HCT116 (cell line): ENCODE data around the gene CTIF. TPM values are rescaled to one million over a fixed set of nuclear protein-coding genes. Genes with fewer than 3 reads are reported as not detected.

ENCODE experiments used
- ATAC-seq: fragments of 200-7000 bp; cut with Tn5 transposase; 2 replicates; pipeline ENCODE4 v1.9.1; 2020; ENCODE audit warnings: mild to moderate bottlenecking, moderate library complexity
- BruUV-seq: library from RNA; stranded (reverse); fragments of 400-500 nt; replicated peaks from 2 replicates; lab custom pipeline; 2021; lab: Mats Ljungman, UMichigan
- CTCF ChIA-PET: fragments of 300-600 bp; sonication (Branson Sonifier 250); formaldehyde crosslinking; loops from one replicate; lab custom pipeline; 2021; ENCODE audit warnings: antibody characterized with exemption; lab: Charles Lee
- POLR2A ChIA-PET: fragments of 300-600, 350-600 bp; sonication (Branson Sonifier 250); formaldehyde crosslinking; loops from one replicate; lab custom pipeline; 2021; ENCODE audit warnings: antibody characterized with exemption; lab: Charles Lee
- RAD21 ChIA-PET, 2 experiments: fragments of 300-600 bp; sonication (Branson Sonifier 250); formaldehyde crosslinking; loops; one replicate each; lab custom pipeline; 2023; ENCODE audit warnings: low total read pairs in 2 of 2; ENCODE audit not compliant: uncharacterized antibody in 2 of 2, unreplicated experiment in 2 of 2, low non-redundant PET in 1 of 2; lab: Charles Lee
- DNase-seq: peaks from one replicate; pipeline ENCODE4 v3.0.0-alpha.2; 2010; ENCODE audit warnings: low read depth, low spot score
- H2AFZ ChIP-seq: fragments of 200-600 bp; shearing (Covaris generic), sonication (generic); 2 replicates; pipeline ENCODE4 v1.6.1; 2017; ENCODE audit warnings: low read depth, mixed run types, mixed read lengths, antibody characterized with exemption, low read length; ENCODE audit not compliant: poor library complexity, severe bottlenecking
- H3K27ac ChIP-seq: 2 replicates; pipeline ENCODE4 v1.5.1; 2012; ENCODE audit warnings: low read depth, low read length
- H3K27me3 ChIP-seq: fragments of 200-600 bp; sonication (generic); 2 replicates; pipeline ENCODE4 v1.6.1; 2016; ENCODE audit warnings: mixed run types, low read length, mixed read lengths; ENCODE audit not compliant: insufficient read depth
- H3K36me3 ChIP-seq, 2 experiments: fragments of 200-500 bp in 1 of 2; fragments of 200-600 bp in 1 of 2; sonication (Bioruptor generic) in 1 of 2; sonication (generic) in 1 of 2; 2 replicates each; pipeline versions ENCODE4 v1.5.1 to v1.6.1; 2014 to 2016; ENCODE audit warnings: low read length in 2 of 2, inconsistent platforms in 1 of 2, mixed read lengths in 1 of 2, mixed run types in 1 of 2; ENCODE audit not compliant: insufficient read depth in 2 of 2, control insufficient read depth in 1 of 2
- H3K4me1 ChIP-seq, 2 experiments: fragments of 200-600 bp in 1 of 2; sonication (generic) in 1 of 2; 2 replicates each; pipeline versions ENCODE4 v1.5.1 to v1.6.1; 2012 to 2017; ENCODE audit warnings: low read length in 2 of 2, inconsistent platforms in 1 of 2, mild to moderate bottlenecking in 1 of 2, mixed read lengths in 1 of 2, mixed run types in 1 of 2, moderate library complexity in 1 of 2; ENCODE audit not compliant: insufficient read depth in 2 of 2, control insufficient read depth in 1 of 2
- H3K4me2 ChIP-seq: fragments of 200-600 bp; sonication (generic); 2 replicates; pipeline ENCODE4 v1.6.1; 2017; ENCODE audit warnings: mixed run types, low read length, mixed read lengths
- H3K4me3 ChIP-seq, 2 experiments: fragments of 200-600 bp in 1 of 2; sonication (generic) in 1 of 2; replicated peaks in 1 of 2; 2 replicates each; pipeline ENCODE4 v1.5.1; 2011 to 2016; ENCODE audit warnings: low read length in 2 of 2, control low read depth in 1 of 2, low read depth in 1 of 2, mild to moderate bottlenecking in 1 of 2, mixed read lengths in 1 of 2, mixed run types in 1 of 2
- H3K79me2 ChIP-seq: fragments of 200-600 bp; sonication (generic); 2 replicates; pipeline ENCODE4 v1.6.1; 2017; ENCODE audit warnings: mild to moderate bottlenecking, mixed run types, low read length, moderate library complexity, mixed read lengths; ENCODE audit not compliant: insufficient read depth
- H3K9ac ChIP-seq: fragments of 200-600 bp; sonication (generic); 2 replicates; pipeline ENCODE4 v1.6.1; 2016; ENCODE audit warnings: low read length, mixed read lengths
- H3K9me2 ChIP-seq: fragments of 200-600 bp; sonication (generic), shearing (Covaris generic); 2 replicates; pipeline ENCODE4 v1.6.1; 2017; ENCODE audit warnings: mixed run types, mild to moderate bottlenecking, moderate library complexity; ENCODE audit not compliant: insufficient read depth
- H3K9me3 ChIP-seq, 2 experiments: fragments of 200-500 bp in 1 of 2; fragments of 200-600 bp in 1 of 2; sonication (Bioruptor generic) in 1 of 2; sonication (generic) in 1 of 2; 2 replicates each; pipeline ENCODE4 v1.6.1; 2014 to 2017; ENCODE audit warnings: low read length in 2 of 2, mixed read lengths in 2 of 2, inconsistent platforms in 1 of 2, low read depth in 1 of 2, mild to moderate bottlenecking in 1 of 2, mixed run types in 1 of 2, moderate library complexity in 1 of 2; ENCODE audit not compliant: control insufficient read depth in 1 of 2, insufficient read depth in 1 of 2
- H4K20me1 ChIP-seq: fragments of 200-600 bp; sonication (generic), shearing (Covaris generic); 2 replicates; pipeline ENCODE4 v1.6.1; 2017; ENCODE audit warnings: mixed run types, mild to moderate bottlenecking, moderate library complexity; ENCODE audit not compliant: insufficient read depth
- ATF3 ChIP-seq: IDR thresholded peaks from 2 replicates; pipeline ENCODE4 v1.6.1; 2012
- CBX3 ChIP-seq: IDR thresholded peaks from 2 replicates; pipeline ENCODE4 v1.6.1; 2012; ENCODE audit warnings: low read depth
- EGR1 ChIP-seq: IDR thresholded peaks from 2 replicates; pipeline ENCODE4 v1.6.1; 2012; ENCODE audit warnings: low read depth
- EZH2 ChIP-seq: fragments of 200-600 bp; sonication (generic); IDR thresholded peaks from 2 replicates; pipeline ENCODE4 v1.6.1; 2017; ENCODE audit warnings: antibody characterized with exemption, mixed run types
- EZH2phosphoT487 ChIP-seq: fragments of 200-600 bp; IDR thresholded peaks from 2 replicates; pipeline ENCODE4 v1.6.1; 2018; ENCODE audit warnings: antibody characterized with exemption, borderline replicate concordance
- FOSL1 ChIP-seq: IDR thresholded peaks from 2 replicates; pipeline ENCODE4 v1.6.1; 2012; ENCODE audit warnings: low read depth
- POLR2AphosphoS5 ChIP-seq: IDR thresholded peaks from 2 replicates; pipeline ENCODE4 v1.6.1; 2011; ENCODE audit warnings: mild to moderate bottlenecking, low read depth, low read length, moderate library complexity
- RAD21 ChIP-seq: IDR thresholded peaks from 2 replicates; pipeline ENCODE4 v1.6.1; 2012; ENCODE audit warnings: low read depth, mild to moderate bottlenecking
- REST ChIP-seq: IDR thresholded peaks from 2 replicates; pipeline ENCODE4 v1.6.1; 2012; ENCODE audit warnings: low read depth
- SRF ChIP-seq: IDR thresholded peaks from 2 replicates; pipeline ENCODE4 v1.6.1; 2012; ENCODE audit warnings: low read depth
- ZBTB33 ChIP-seq: IDR thresholded peaks from 2 replicates; pipeline ENCODE4 v1.6.1; 2011; ENCODE audit warnings: mild to moderate bottlenecking, low read length, moderate library complexity; ENCODE audit not compliant: insufficient replicate concordance; ENCODE audit errors: extremely low read depth
- ZNF274 ChIP-seq: fragments of 200-500 bp; sonication (Bioruptor generic); IDR thresholded peaks from 2 replicates; pipeline ENCODE4 v1.6.1; 2014; ENCODE audit warnings: mild to moderate bottlenecking, low read depth, low read length, inconsistent platforms
- intact Hi-C: fragments of 100-400 bp; cut with micrococcal nuclease; formaldehyde crosslinking; loops from 2 replicates; pipeline ENCODE4 v1.10.0; 2022
- total RNA-seq: library from RNA; stranded (reverse); gene quantifications from one replicate; pipeline ENCODE4 v1.2.1, GENCODE V29; 2021; ENCODE audit not compliant: unreplicated experiment
- TF ChIP-seq, protein P1 (sequence below), 3 experiments: fragments of 200-600 bp in 1 of 3; sonication (generic) in 1 of 3; IDR thresholded peaks in 2 of 3; conservative IDR thresholded peaks in 1 of 3; 2 replicates each; pipeline ENCODE4 v1.5.1; 2012 to 2017; ENCODE audit warnings: low read depth in 2 of 3, low read length in 2 of 3, antibody characterized with exemption in 1 of 3, borderline replicate concordance in 1 of 3, control low read depth in 1 of 3, mild to moderate bottlenecking in 1 of 3, mixed read lengths in 1 of 3, mixed run types in 1 of 3, moderate library complexity in 1 of 3; ENCODE audit not compliant: insufficient read depth in 1 of 3
- TF ChIP-seq, protein P2 (sequence below): IDR thresholded peaks from 2 replicates; pipeline ENCODE4 v1.6.1; 2012

The CTIF gene
- total RNA-seq, 1 experiment from 2014 or later: 19.7 TPM

GRCh38 chr18:48696218-48696617 lies 157.4 kb downstream of the CTIF start (continued):
- TF ChIP-seq, protein P1, sequence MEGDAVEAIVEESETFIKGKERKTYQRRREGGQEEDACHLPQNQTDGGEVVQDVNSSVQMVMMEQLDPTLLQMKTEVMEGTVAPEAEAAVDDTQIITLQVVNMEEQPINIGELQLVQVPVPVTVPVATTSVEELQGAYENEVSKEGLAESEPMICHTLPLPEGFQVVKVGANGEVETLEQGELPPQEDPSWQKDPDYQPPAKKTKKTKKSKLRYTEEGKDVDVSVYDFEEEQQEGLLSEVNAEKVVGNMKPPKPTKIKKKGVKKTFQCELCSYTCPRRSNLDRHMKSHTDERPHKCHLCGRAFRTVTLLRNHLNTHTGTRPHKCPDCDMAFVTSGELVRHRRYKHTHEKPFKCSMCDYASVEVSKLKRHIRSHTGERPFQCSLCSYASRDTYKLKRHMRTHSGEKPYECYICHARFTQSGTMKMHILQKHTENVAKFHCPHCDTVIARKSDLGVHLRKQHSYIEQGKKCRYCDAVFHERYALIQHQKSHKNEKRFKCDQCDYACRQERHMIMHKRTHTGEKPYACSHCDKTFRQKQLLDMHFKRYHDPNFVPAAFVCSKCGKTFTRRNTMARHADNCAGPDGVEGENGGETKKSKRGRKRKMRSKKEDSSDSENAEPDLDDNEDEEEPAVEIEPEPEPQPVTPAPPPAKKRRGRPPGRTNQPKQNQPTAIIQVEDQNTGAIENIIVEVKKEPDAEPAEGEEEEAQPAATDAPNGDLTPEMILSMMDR (IDR thresholded peaks at IDR 0.05 in 2 of 3, conservative IDR thresholded peaks at IDR 0.05 in 1 of 3; ENCODE audit: borderline replicate concordance in 1 of 3, insufficient read depth in 1 of 3, low read depth in 2 of 3, low read length in 2 of 3): no peak
- TF ChIP-seq ZNF274: no peak
- no peak for TF ChIP-seq EZH2phosphoT487
- no peak for TF ChIP-seq POLR2AphosphoS5

DNA sequence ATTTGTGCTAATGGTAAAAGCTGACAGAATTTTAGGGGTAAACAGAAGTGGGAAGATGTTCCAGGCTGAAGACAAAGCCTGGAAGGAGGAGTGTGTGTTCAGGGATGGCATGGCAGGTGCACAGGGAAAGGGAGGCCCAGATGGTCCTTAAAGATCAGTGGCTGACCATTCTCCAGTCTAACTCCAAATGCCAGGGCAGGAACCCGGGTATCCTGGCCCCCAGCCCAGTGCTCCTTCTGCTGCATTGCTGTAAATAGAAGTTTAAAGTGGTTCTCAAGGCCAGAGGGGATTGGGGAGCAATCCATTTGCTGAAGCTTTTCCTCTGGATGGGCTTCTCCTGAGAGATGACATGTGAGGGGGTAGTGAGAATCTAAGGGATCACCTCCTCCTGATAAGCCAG lies 158.6 kb downstream of the CTIF start:
- no peaks in the 10 kb centered on the region for H3K79me2 ChIP-seq
- H2AFZ ChIP-seq: no peak overlapping the region
- intact Hi-C loops: no loop called here
- H3K4me3 ChIP-seq: no peak overlapping the region
- CTCF ChIA-PET: no interaction called here
- RAD21 ChIA-PET: no interaction called here
- no TSS peak for BruUV-seq
- DNase-seq (no peak), ATAC-seq (no peak)
- H3K27ac ChIP-seq: no peak overlapping the region
- H3K9me3 ChIP-seq: no peaks in the 10 kb centered on the region
- H3K27me3 ChIP-seq: no peaks in the 10 kb centered on the region
- H3K9me2 ChIP-seq: no peaks in the 10 kb centered on the region
- no peaks in the 10 kb centered on the region for H4K20me1 ChIP-seq
- peaks cover 0 to 4% of the 10 kb centered on the region in 2 experiments; a peak in 1 of 4 replicates for H3K4me1 ChIP-seq
- H3K9ac ChIP-seq: no peak overlapping the region
- no peak overlapping the region for H3K4me2 ChIP-seq
- H3K36me3 ChIP-seq: no peaks in the 10 kb centered on the region
- POLR2A ChIA-PET: no interaction called here
- TF ChIP-seq RAD21 (no peak), ZBTB33 (no peak), REST (no peak), EGR1 (no peak), ZNF274 (no peak), EZH2phosphoT487 (no peak), FOSL1 (no peak), CBX3 (no peak), ATF3 (no peak), SRF (no peak), EZH2 (no peak)
- TF ChIP-seq, protein P1 (IDR thresholded peaks at IDR 0.05 in 2 of 3, conservative IDR thresholded peaks at IDR 0.05 in 1 of 3; ENCODE audit: borderline replicate concordance in 1 of 3, insufficient read depth in 1 of 3, low read depth in 2 of 3, low read length in 2 of 3): no peak
- TF ChIP-seq, protein P2, sequence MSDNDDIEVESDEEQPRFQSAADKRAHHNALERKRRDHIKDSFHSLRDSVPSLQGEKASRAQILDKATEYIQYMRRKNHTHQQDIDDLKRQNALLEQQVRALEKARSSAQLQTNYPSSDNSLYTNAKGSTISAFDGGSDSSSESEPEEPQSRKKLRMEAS: no peak
